Loucy (cell line): Measurements from ENCODE around the gene PRAMEF12.

Source experiments
- CTCF ChIP-seq: fragments of 200-600 bp; sonication (generic); conservative IDR thresholded peaks from 2 replicates; pipeline ENCODE4 v1.5.1; 2014; ENCODE audit warnings: mild to moderate bottlenecking, antibody characterized with exemption, low read length
- EZH2phosphoT487 ChIP-seq: fragments of 200-600 bp; IDR thresholded peaks from 2 replicates; pipeline ENCODE4 v1.6.1; 2018; ENCODE audit warnings: antibody characterized with exemption, mild to moderate bottlenecking, moderate library complexity, borderline replicate concordance

GRCh38 chr1:12769976-12770505 is 3.5 kb upstream of the PRAMEF12 start:
- TF ChIP-seq CTCF (no peak), EZH2phosphoT487 (no peak)
